Activated naive CD8-positive, alpha-beta T cell (primary cell): Measurements from ENCODE around the gene HCFC2.

ENCODE experiments used
- H3K27ac Mint-ChIP-seq: one replicate; pipeline ENCODE4 v1.8.0; 2021; ENCODE audit warnings: mixed read lengths
- H3K27me3 Mint-ChIP-seq: one replicate; pipeline ENCODE4 v1.8.0; 2021; ENCODE audit warnings: mixed read lengths
- H3K36me3 Mint-ChIP-seq: one replicate; pipeline ENCODE4 v1.8.0; 2021; ENCODE audit warnings: mixed read lengths
- H3K4me1 Mint-ChIP-seq: one replicate; pipeline ENCODE4 v1.8.0; 2021; ENCODE audit warnings: low read depth, mixed read lengths
- H3K4me3 Mint-ChIP-seq: one replicate; pipeline ENCODE4 v1.8.0; 2021; ENCODE audit warnings: mild to moderate bottlenecking, mixed read lengths
- H3K9me3 Mint-ChIP-seq: one replicate; pipeline ENCODE4 v1.8.0; 2021; ENCODE audit warnings: low read depth, mixed read lengths

The HCFC2 gene

DNA sequence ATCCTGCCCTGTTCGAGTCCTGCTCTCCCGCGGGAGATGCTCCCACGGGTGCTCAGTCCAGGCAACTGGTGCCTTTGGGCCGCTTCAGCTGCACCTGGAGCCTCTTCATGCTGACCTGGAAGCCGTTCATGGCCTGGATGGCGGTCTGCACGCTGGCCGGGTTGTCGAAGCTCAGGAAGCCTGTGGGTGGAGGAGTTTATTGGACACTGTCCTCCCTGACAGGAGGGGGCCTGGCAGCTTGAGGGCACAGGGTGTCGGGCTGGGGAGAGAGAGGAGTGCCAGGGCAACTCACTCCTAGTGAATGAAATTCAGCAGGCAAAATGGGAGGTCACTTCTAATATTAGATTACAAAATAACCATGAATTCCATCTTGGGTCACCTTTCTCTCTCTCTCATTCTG is 83.0 kb downstream of the HCFC2 start:
- Mint-ChIP-seq H3K4me1 (no peaks in the 10 kb centered on the region), H3K27ac (no peak overlapping the region), H3K9me3 (no peaks in the 10 kb centered on the region), H3K36me3 (peaks cover 2% of the 10 kb centered on the region), H3K27me3 (peaks cover 3% of the 10 kb centered on the region), H3K4me3 (no peak overlapping the region)

DNA sequence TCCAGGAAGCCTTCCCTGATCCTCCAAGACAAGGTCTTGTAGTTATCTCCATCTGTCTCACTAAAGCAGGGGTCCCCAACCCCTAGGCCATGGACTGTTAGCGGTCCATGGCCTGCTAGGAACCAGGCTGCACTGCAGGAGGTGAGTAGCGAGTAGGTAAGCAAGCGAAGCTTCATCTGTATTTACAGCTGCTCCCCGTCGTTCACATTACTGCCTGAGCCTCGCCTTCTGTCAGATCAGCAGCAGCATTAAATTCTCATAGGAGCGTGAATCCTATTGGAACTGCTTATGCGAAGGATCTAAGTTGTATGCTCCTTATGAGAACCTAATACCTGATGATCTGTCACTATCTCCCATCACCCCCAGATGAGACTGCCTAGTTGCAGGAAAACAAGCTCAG is 86.1 kb downstream of the HCFC2 start:
- Mint-ChIP-seq H3K27ac (no peak overlapping the region), H3K9me3 (no peaks in the 10 kb centered on the region), H3K36me3 (peaks cover 2% of the 10 kb centered on the region), H3K27me3 (peaks cover 3% of the 10 kb centered on the region), H3K4me1 (peaks cover 6% of the 10 kb centered on the region), H3K4me3 (no peak overlapping the region)

DNA sequence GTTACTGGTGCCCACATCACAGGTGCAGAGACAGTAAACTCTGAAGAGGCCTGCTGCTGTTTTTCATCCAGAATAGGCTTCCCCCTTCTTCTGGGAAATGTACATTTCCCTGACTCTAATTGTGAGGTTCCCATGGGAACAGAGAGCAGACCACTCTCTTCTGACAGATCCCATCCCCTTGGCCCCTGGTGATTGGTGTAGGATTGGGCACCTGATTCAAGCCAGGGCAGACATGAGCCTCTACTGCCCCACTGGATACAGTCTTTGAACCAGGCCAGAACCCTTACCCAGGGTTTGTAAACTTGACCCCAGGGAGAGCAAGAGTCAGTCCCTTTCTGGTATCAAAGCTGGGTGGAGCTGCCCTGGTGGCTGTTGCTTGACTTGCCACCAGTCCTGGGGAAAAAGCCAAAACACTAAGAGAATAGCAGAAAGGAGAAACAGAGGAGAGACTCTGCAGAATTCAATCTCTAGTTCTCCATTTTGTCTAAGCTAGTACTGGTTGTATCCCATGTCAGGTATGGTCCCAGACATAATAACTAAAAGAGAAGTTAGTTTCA is 88.4 kb downstream of the HCFC2 start:
- no peak overlapping the region for H3K27ac Mint-ChIP-seq
- no peak overlapping the region for H3K4me3 Mint-ChIP-seq
- peaks cover 2% of the 10 kb centered on the region for H3K36me3 Mint-ChIP-seq
- H3K4me1 Mint-ChIP-seq, result peaks cover 6% of the 10 kb centered on the region
- no peaks in the 10 kb centered on the region for H3K9me3 Mint-ChIP-seq
- peaks cover 3% of the 10 kb centered on the region for H3K27me3 Mint-ChIP-seq

DNA sequence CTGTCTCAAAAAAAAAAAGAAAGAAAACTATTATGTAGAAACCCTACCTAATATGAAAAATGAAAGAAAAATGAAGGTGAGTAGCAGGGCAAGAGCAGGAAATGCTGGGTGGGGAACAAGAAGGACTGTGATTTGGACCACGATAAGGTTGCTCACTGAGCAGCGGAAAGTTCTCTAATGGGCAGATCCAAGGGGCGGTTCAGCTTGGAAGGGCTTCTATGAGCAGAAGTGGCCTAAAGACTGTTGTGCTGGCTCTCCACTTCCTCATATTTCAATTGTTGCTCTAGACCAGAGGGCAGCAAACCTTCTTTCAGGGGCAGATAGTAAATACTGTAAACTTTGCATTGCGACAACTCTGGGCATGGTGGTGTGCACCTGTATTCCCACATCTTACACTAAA is 90.0 kb downstream of the HCFC2 start:
- Mint-ChIP-seq H3K27me3 (peaks cover 3% of the 10 kb centered on the region), H3K4me1 (peaks cover 6% of the 10 kb centered on the region), H3K36me3 (no peaks in the 10 kb centered on the region), H3K9me3 (no peaks in the 10 kb centered on the region), H3K4me3 (no peak overlapping the region), H3K27ac (no peak overlapping the region)

DNA sequence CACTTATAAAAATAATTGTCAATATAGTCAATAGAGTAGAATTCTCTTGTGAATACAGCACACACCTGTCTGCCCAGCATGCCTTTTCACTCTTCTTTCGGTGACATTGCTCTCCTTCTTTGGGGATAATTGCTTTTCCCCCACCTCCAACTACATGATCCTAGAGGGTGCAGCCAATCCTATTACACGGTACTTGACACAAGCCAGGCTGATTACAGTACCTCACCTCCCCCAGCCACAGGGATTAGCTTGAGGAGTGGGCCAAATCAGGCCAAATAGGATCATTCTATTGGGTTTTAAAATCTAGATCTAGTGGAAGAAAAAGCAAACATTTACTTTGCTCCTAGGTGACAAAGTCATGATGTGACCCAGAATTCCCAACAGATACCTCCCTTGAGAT is 90.5 kb downstream of the HCFC2 start:
- no peak overlapping the region for H3K4me3 Mint-ChIP-seq
- peaks cover 6% of the 10 kb centered on the region for H3K4me1 Mint-ChIP-seq
- no peak overlapping the region for H3K27ac Mint-ChIP-seq
- H3K27me3 Mint-ChIP-seq, result peaks cover 3% of the 10 kb centered on the region
- H3K9me3 Mint-ChIP-seq, result no peaks in the 10 kb centered on the region
- H3K36me3 Mint-ChIP-seq, result no peaks in the 10 kb centered on the region
